Femur (tissue), 1 donor: Measurements from ENCODE around the gene RBM22.
"Not testable (repeated sequence)": the region's sequence is repeated elsewhere in the genome, so short reads cannot be mapped to it uniquely, and the experiment has no call there.

ENCODE experiments used
- DNase-seq: peaks from one replicate; pipeline ENCODE4 v3.0.0-alpha.2; 2017

RBM22 gene

GRCh38 chr5:150700594-150701377 lies at the start of gene RBM22:
Gene RBM22, minus strand, starts transcription at chr5:150701062. Its CDS starts 77 bp downstream, at chr5:150700985.
- DNase-seq = peak; percentile 96

GRCh38 chr5:150750469-150750868 lies 49.6 kb upstream of the RBM22 start:
- no peak for DNase-seq

- DNase-seq = not testable (repeated sequence)
Observed at GRCh38 chr5:150743142-150743488, 42.3 kb upstream of the RBM22 start.

GRCh38 chr5:150742455-150743141 lies 41.7 kb upstream of the RBM22 start:
- DNase-seq = not testable (repeated sequence)

- no peak for DNase-seq
Observed at GRCh38 chr5:150740992-150741391, 40.1 kb upstream of the RBM22 start.

GRCh38 chr5:150738862-150739261 lies 38.0 kb upstream of the RBM22 start:
- DNase-seq = no peak

- DNase-seq = peak; percentile 37
Observed at GRCh38 chr5:150734579-150735384, 33.9 kb upstream of the RBM22 start.

- DNase-seq = no peak
Observed at GRCh38 chr5:150731669-150732242, 30.9 kb upstream of the RBM22 start.

GRCh38 chr5:150729859-150730258 lies 29.0 kb upstream of the RBM22 start:
- DNase-seq = no peak

GRCh38 chr5:150723845-150724244 lies 23.0 kb upstream of the RBM22 start:
- DNase-seq = no peak

GRCh38 chr5:150710165-150710564 lies 9.3 kb upstream of the RBM22 start:
- DNase-seq = no peak

GRCh38 chr5:150706776-150707390 lies 6.0 kb upstream of the RBM22 start:
- DNase-seq = no peak

- DNase-seq = no peak
Observed at GRCh38 chr5:150703762-150704161, 2.9 kb upstream of the RBM22 start.

GRCh38 chr5:150700246-150700593 lies 642 bp downstream of the RBM22 start:
- DNase-seq = no peak

- DNase-seq = no peak
Observed at GRCh38 chr5:150694612-150695011, 6.2 kb downstream of the RBM22 start.

- no peak for DNase-seq
Observed at GRCh38 chr5:150692276-150692675, 8.6 kb downstream of the RBM22 start.

GRCh38 chr5:150690760-150691159 lies 10.1 kb downstream of the RBM22 start:
- DNase-seq = no peak

- DNase-seq = no peak
Observed at GRCh38 chr5:150689120-150689519, 11.7 kb downstream of the RBM22 start.

GRCh38 chr5:150676578-150676977 lies 24.3 kb downstream of the RBM22 start:
- no peak for DNase-seq

GRCh38 chr5:150675069-150675468 lies 25.8 kb downstream of the RBM22 start:
- no peak for DNase-seq

GRCh38 chr5:150674341-150674821 lies 26.5 kb downstream of the RBM22 start:
- peak; percentile 91 for DNase-seq

- DNase-seq = no peak
Observed at GRCh38 chr5:150672884-150673275, 28.0 kb downstream of the RBM22 start.
